Stimulated activated CD8-positive, alpha-beta memory T cell treated with anti-CD3 and anti-CD28 coated beads, Interleukin-12 subunit alpha, Interleukin-12 subunit beta, amount 100 ng/mL, for 4 hours (primary cell): ENCODE measurements around the gene NFIX.

Experiments used
- DNase-seq: peaks from one replicate; pipeline ENCODE4 v3.0.0-alpha.2; 2020; ENCODE audit warnings: low read depth

Gene NFIX

GRCh38 chr19:13074378-13074777, 79.1 kb downstream of the NFIX start:
- DNase-seq = no peak

DNA sequence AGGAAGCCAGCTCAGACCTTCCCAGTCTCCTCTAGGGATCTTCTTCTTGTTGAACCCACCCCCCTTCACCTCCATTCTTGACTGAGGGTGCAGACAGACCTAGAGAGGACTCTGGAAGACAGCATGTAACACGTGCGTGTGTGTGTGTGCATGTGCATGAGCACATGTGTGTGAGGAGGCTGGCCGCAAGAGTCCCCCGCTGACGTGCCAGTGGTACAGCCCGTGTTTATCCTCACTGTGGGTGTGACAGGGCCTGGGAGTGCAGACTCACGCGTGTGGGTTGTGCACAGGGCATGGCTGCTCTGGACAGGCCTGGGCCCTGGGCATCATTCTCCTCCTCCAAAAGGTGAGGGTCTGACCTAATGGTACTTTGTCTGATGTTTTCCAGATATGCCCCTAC, 81.0 kb downstream of the NFIX start:
- no peak for DNase-seq

DNA sequence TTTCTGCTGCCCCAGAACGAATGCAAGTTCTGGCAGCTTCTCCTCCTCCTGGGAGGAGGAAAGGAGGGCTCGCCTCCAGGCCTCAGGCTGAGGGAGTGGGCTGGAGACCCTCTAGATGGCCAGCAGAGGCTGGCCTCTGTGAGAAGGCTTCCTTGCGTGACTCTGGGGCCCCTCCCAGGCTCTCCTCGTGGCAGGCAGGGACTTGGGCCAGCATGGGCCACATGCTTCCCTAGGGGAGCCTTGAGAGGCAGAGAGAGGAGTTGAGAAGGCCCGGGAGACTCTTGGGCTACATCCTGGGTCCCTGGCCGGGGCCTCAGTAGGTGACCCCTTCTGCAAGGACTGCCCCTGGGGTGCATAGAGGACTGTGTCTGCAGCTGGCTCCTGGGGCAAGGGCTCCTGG, 81.5 kb downstream of the NFIX start:
- DNase-seq = no peak

DNA sequence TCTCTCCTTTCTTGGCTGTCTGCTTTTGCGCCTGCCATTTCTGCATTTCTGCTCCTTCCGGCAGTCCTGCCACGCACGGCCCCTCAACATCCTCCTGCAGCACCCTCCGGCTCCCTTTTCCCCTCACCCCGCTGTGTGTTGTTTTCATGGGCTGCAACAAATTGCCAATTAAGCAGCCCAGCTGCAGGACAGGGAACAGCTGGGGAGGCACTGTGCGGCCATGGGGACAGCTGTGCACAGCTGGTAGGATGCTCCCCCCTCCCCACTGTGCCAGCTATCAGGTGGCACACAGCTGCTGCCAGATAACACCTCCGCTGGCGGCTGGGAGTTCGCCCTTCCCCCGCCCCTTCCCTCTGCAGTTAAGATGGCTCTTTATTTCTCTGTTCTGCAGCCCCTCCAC, 82.0 kb downstream of the NFIX start:
- DNase-seq = no peak

GRCh38 chr19:13078381-13078780, 83.1 kb downstream of the NFIX start:
- DNase-seq = no peak

GRCh38 chr19:13078897-13079541, 83.7 kb downstream of the NFIX start:
- no peak for DNase-seq

- no peak for DNase-seq
Observed at GRCh38 chr19:13079542-13079986, 84.3 kb downstream of the NFIX start.

GRCh38 chr19:13082192-13083007, 87.1 kb downstream of the NFIX start:
- DNase-seq = no peak

- DNase-seq = no peak
Observed at GRCh38 chr19:13083008-13083404, 87.7 kb downstream of the NFIX start.

GRCh38 chr19:13083627-13084026, 88.4 kb downstream of the NFIX start:
- no peak for DNase-seq

- no peak for DNase-seq
Observed at GRCh38 chr19:13085666-13086065, 90.4 kb downstream of the NFIX start.

DNA sequence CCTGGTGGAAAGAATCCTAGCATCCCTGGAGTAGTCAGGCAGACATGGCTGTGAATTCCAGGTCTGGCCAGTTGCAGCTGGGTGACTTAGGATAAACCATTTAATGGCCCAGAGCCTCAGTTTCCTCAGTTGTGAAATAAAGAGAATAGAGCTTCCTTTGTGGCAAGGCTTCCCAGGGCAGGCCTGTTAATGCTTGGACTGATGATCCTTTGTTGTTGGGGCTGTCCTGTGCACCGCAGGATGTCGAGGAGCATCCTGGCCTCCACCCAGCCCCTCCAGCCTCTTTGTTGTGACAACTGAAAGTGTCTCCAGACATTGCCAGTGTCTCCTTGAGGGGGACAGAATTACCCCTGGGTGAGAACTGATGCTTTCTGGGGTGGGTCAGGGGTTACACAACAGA, 91.1 kb downstream of the NFIX start:
- DNase-seq = no peak

- DNase-seq = no peak
Observed at GRCh38 chr19:13087295-13087694, 92.0 kb downstream of the NFIX start.

DNA sequence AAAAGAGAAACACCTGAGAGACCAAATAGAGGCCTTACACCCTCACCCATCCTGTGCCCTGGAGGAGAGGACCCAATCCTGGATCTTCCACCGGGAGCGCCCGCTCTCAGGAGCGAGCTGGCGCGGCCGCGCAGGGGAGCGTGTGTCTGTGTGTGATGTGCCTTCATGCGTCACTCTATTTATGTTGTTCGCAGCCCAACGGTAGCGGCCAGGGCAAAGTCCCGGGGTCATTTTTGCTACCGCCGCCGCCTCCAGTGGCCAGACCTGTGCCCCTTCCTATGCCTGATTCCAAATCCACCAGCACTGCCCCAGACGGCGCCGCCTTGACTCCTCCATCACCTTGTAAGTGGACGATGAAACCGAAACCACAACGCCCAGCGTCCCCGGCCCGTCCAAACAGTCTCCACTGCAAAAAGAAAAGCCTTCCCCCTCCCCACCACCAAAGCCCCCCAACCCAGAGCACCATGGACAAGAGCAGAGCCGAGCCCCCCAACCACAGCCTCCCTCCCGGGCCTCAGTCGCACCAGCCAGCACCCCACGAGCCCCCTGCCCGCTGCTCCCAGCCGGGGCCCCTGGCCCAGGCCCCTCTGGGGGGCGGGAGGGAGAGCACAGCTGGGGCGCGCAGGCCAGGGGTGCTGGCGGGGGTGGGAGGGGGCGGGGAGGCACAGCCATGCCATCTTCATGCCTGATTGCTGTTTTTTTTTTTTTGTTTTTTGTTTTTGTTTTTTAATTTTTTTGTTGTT, 92.7 kb downstream of the NFIX start:
- no peak for DNase-seq

DNA sequence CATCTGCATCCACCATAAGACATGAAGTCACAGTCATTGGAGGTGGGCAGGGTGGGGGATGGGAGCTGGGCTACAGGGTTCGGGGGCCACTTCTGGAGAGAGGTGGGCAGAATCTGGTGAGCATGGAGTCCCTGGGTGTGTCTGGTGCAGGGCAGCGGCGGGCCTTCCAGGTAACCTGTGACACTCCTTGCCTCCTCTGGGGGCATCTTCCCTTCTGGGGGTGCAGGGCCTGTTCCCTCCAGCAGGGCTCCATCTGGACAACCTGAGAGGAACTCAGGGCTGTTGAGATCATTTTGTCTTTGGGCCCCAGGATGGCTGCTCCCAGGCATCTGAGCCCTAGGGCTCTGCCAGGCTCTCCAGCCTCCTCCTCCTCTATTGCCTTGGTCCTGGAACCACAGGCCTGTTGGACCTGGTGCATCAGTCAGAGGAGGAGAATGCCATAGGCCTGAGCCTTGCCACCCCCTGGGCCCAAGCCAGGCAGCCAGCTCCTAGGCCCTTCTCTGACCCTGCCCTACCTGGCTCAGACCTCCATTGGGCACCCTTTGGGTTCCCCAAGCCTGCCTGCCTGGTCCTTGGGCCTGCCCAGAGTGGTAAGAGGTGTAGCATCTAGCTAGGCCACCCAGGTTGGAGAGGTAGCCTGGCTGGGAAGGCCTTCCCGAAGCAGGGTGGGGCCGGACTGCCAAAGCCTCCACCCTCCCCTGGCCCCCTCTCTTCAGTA, 94.0 kb downstream of the NFIX start:
- no peak for DNase-seq

DNA sequence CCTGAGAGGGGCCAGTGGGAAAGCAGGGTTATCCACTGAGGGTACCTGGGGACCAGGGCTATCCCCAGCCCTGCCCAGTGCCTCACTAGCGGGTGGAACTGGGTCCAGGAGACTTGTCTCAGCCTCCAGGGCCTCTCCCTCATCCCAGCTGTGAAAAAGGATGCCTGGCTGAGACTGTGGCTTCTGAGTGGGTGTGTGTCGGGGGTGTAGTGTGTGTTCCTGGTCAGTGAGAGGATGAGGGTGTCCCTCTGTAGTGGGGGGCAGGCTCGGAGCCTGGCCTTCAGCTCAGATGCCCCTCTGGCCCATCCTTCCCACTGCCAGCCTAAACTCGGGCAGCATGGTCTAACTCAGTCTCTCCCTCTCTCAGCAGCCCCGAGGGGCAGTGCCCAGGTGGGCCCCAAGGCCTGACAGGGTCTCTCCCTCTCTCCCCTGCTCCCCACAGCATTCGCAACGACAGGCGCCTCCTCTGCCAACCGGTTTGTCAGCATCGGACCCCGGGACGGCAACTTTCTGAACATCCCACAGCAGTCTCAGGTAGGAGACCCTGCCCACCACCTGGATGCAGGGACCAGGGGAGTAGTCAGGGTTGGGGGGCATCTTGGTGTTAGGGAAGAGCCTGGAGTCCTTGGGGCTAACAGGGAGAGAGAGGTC, 94.7 kb downstream of the NFIX start:
- no peak for DNase-seq

DNA sequence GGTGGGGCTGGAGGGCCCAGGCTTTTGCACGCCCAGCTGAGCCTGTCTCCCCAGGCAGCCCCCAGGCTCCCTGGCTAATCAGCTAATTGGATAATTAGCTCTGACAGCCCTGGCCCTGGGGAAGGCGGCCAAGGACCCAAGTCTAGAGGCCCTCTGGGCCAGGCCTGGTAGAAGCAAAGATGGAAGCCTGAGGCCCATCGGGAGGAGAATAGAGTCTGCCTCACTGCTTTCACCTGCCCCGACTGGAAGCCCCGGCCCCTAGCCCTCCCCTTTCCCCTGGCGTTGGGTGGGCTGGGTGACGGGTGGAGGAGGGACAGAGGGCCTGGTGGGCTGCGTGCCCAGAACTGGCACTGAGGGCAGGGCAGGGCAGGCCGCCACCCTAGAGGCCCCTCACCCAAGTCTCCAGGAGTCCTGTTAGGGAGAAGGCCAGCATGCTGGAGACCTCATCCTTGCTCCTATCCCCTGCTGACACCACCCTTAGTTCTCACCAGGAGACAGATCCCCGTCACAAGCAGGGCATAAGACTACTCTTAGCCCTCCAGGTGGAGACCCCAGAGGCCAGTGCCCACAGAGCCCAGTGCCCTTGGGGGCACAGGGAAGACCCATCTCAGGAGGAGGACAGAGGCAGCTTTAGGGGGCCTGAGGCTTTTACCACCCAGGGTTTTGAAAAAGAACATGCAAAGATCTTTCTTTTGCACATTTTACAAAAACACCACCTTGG, 95.4 kb downstream of the NFIX start:
- DNase-seq = no peak

DNA sequence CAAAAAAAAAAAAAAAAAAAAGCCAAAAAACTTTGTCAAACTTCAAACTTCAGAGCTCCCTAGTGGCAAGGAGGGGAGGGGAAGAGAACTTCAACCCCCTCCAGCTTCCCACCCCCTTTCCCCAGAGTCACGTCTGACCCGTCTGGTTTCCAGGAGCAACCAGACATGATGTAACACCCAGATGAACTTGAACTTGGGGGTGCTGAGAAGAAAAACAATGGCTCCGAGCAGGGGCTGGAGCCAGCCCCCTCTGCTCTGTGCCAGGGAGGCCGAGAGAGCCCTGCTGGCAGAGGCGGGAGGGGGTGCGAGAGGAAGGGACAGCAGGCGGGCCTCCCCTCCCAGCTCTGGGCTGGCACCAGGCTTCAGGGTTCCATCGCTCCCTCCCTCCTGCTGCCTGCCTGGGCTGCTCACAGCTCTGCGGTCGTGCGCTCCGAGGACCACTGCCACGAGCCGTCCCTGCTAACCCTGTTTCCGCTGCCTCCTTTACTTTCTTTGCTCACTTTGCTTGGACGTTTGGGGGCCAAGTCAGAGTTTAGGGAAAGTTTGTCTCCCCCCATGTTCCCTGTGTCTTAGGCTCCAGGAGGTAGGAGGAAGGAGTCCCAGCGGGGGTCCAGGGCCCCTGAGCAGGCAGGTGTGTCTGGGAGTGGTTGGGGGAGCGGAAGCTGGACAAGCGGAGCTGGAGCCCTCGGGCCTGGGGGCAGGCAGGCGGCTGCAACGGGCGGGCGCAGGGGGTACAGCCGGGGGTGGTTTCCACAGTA, 96.3 kb downstream of the NFIX start:
- DNase-seq = no peak

DNA sequence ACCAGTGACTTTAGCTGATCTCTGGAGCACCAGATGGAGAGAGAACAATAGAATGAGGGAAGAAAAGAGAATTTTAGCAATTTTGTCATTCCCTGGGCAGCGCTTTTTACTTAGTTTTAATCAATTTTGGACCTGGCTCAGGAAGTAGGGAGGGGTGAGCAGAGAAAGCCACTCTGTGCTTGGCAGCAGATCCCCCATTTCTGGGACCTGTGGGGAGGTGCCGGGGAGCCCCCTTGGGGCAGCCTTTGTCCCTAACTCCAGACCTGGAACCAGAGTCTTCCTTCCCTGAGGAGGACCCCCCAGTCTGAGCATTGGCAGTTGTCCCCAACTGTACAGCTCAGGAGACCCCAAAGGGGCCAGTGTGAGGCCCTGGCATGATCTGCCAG, 96.9 kb downstream of the NFIX start:
- no peak for DNase-seq

DNA sequence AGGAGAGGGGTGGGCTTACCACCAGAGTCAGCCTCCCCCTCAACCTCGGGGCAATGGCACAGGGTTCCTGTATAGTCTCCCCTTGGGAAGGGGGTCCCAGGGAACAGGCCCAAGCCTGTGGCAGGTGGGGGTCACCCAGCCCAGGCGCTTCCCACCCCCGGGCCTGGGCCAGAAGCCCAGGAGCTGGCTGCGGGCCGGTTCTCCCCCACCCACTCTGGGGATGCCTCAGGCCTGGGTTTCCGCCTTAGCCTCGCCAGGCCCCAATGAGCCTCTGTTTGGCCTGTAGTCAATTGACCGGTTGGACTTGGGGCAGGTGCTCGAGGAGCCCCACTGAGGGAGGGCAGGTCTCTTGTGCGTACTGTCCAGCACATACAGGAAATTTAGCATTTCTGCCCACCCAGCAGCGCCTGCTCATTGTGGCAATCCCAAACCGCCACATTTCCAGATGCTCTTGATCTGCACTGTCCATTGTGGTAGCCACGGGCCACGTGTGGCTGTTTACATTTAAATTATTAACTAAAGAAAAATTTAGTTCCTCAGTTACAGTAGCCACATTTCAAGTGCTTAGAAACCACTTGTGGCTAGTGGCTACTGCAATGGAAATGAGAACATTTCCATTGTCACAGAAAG, 97.4 kb downstream of the NFIX start:
- DNase-seq = no peak
